HL-60/S4 treated with retinoic acid at 250 ng/mL for 4 days and 3 days (cell line): ENCODE data around the gene DHRS4L2.
"Not testable (repeated sequence)": the region's sequence is repeated elsewhere in the genome, so short reads cannot be mapped to it uniquely, and the experiment has no call there.

Experiments
- in situ Hi-C: fragments of 300-500 bp; cut with MboI; formaldehyde crosslinking; loops from 2 replicates; pipeline ENCODE4 v1.7.0; 2022; ENCODE audit warnings: low sequenced_read_pairs

The DHRS4L2 gene

GRCh38 chr14:23970283-23970659 is 18.5 kb upstream of the DHRS4L2 start:
- in situ Hi-C loops, result not testable (repeated sequence)

DNA sequence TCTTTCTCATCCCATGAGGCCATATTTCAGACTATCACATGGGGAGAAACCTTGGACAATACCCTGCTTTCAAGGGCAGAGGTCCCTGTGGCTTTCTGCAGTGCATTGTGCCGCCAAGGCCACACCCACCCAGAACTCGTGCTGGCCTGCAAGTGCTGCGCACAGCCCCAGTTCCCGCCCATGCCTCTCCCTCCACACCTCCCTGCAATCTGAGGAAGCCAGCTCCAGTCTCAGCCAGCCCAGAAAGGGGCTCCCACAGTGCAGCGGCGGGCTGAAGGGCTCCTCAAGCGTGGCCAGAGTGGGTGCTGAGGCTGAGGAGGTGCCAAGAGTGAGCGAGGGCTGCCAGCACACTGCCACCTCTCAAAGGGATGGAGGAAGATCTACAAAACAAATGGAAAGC is 15.6 kb upstream of the DHRS4L2 start:
- in situ Hi-C loops, result not testable (repeated sequence)

- in situ Hi-C loops, result not testable (repeated sequence)
Observed at GRCh38 chr14:23974041-23974440, 14.7 kb upstream of the DHRS4L2 start.

DNA sequence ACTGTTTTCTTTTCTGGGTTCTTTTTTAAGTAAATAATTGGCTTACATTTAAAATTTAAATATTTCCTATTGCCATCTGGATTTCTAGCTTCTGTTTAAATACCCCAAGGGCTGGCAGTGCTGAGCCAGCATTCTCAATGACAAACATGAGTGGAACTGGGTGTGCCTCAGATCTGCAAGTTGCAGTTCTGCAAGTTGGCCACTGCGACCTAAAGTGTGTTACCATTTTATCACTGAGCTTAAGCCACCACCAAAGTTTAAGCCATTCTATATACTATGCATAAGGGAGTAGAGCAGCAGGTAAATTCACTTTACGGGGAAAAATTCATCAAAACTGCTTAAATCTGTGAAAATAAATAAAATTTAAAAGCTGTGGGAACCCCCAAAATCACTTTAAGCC is 11.5 kb upstream of the DHRS4L2 start:
- in situ Hi-C loops, result not testable (repeated sequence)

GRCh38 chr14:23981951-23982813 is 6.5 kb upstream of the DHRS4L2 start:
- in situ Hi-C loops, result not testable (repeated sequence)

DNA sequence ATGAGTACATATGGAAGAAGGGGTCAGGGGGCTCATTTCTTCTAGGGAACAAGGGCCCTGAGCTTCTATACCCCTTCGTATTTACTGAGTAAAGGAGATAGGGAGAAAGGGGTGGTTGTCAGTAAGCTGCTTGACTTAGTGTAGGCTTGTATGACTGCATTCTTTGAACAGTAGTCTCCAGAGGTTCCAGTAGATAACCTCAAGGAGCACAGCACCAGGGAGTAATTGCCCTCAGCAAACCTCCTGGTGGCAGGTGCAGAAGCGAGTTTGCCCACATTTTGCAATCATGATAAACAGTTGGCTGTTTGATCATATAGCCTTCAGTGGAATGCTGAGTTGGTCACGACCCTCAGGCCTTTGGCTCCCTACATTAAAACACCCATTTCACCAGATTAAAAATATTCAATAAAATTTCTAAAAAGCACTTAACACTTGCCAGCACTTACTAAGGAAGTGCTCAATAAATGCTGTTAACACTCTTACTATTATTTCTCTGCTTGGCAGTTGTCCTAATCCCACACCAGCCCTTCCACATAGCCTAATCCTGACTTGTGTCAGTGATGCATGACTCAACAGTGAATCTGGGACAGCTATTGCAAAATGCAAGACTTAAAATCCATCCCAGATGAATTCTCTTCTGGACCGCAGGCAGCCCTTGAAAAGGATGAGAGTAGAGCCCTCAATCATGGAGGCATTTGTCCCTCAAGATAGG is 3.7 kb upstream of the DHRS4L2 start:
- in situ Hi-C loops, result no loop called here

DNA sequence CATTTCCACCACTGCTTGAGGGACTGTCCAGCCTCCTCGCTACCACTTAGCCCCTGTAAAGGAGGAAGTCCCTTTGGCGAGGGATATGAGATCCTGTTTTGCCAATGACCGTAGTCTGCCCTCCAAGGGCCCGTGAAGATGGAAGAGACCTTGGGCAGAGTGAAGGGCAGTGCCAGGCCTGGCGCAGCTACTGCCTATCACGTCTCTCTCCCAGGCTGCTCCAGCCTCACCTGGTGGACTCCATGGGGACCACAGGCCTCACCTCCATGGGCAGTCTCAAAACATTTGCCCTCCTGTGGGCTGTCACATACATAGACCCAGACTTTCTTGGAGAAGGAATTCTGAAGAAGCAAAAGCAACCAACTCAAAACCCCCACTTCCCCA is 514 bp upstream of the DHRS4L2 start:
- in situ Hi-C loops, result not testable (repeated sequence)

DNA sequence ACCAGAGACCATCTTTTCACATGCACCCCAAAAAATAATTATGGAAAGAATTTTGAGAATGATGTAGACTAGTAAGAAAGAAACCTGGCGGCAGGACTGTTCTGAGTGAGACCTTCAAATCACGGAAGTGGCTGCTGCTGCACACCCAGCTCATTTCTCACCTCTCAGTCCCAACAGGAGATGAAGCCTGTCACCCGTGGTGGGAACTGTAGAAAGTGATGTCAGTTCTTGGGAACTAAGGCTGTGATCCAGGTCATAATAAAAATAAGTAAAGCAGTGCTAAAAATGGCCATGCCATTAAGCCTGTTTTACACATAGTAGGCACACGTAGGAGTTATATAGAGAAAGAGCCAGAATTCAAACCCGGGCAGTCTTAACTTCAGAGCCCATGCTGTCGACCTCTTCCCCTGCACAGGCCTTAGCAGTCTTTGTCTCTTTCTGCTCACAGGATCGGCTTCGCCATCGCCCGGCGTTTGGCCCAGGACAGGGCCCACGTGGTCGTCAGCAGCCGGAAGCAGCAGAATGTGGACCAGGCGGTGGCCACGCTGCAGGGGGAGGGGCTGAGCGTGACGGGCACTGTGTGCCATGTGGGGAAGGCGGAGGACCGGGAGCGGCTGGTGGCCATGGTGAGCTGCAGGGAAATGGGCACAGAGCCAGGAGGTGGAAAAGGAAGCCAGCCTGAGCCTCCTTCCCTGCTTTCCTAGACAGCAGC is 1.2 kb downstream of the DHRS4L2 start:
- in situ Hi-C loops, result not testable (repeated sequence)

DNA sequence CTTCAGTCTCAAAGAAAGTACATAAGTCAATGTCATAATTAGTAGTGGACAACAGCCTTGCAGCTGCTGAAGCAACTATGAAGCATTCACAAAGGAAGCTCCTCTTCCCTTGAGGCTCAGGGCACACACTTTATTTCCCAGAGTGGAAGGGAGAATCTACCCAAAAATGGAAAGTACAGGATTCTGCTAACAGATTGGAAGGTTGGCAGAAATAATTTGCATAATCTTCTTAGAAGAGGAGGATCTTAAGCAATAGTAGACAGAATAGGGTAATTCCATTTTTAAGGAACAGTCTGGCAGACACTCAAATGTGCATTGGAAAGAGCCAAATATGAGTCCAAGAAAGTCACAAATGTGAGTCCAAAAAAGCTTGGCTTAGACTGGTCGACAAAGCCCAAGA is 2.2 kb downstream of the DHRS4L2 start:
- in situ Hi-C loops, result not testable (repeated sequence)

GRCh38 chr14:23993042-23993441 is 4.3 kb downstream of the DHRS4L2 start:
- in situ Hi-C loops, result not testable (repeated sequence)

DNA sequence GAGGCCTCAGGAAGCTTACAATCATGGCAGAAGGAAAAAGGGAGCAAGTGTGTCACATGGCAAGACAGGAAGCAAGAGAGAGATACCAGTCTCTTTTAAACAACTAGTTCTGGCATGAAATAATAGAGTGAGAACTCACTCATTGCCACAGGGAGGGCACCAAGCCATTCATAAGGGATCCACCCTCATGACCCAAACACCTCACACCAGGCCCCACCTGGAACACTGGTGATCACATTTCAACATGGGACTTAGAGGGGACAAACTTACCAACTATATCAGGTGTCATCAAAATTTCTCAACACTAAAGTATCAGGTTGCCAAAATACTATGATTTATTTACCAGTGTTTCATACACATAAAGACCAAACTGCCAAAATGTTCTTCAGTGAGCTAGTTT is 7.3 kb downstream of the DHRS4L2 start:
- in situ Hi-C loops, result not testable (repeated sequence)

GRCh38 chr14:23996825-23997224 is 8.1 kb downstream of the DHRS4L2 start:
- in situ Hi-C loops, result not testable (repeated sequence)

- in situ Hi-C loops, result not testable (repeated sequence)
Observed at GRCh38 chr14:23999640-24000039, 10.9 kb downstream of the DHRS4L2 start.

GRCh38 chr14:24001078-24001477 is 12.3 kb downstream of the DHRS4L2 start:
- in situ Hi-C loops, result not testable (repeated sequence)

DNA sequence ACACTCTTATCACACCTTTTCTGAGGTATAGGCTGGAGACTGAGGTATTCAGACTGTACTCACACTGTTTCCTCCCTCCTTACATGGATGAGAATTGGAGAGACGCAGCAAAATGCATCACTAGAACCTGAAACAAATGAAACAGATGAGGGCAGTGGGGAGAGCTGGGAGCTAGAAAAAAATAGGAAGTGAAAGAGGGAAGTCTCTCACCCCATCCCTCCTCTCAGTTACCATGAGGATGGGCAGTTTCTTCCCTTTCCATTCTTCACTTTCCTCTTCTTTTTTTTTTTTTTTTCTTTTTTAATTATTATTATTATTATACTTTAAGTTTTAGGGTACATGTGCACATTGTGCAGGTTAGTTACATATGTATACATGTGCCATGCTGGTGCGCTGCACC is 12.9 kb downstream of the DHRS4L2 start:
- in situ Hi-C loops, result not testable (repeated sequence)

DNA sequence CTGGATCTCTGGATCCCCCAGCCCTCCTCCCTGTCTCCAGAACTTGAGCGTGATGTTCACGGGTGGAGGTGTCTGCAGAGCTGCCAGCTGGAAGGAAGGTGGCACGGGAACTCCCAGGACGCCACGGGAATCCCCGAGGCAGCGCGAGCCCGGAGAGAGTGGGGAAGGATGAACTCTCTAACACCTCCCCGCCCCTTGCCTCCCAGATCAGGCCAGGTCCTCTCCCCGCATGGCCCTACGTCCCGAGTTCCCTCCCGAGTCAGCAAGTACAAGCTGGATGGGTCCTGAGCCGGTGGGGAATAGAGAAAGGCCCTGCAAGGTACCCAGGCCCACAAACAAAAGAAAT is 17.7 kb downstream of the DHRS4L2 start:
- in situ Hi-C loops, result not testable (repeated sequence)

DNA sequence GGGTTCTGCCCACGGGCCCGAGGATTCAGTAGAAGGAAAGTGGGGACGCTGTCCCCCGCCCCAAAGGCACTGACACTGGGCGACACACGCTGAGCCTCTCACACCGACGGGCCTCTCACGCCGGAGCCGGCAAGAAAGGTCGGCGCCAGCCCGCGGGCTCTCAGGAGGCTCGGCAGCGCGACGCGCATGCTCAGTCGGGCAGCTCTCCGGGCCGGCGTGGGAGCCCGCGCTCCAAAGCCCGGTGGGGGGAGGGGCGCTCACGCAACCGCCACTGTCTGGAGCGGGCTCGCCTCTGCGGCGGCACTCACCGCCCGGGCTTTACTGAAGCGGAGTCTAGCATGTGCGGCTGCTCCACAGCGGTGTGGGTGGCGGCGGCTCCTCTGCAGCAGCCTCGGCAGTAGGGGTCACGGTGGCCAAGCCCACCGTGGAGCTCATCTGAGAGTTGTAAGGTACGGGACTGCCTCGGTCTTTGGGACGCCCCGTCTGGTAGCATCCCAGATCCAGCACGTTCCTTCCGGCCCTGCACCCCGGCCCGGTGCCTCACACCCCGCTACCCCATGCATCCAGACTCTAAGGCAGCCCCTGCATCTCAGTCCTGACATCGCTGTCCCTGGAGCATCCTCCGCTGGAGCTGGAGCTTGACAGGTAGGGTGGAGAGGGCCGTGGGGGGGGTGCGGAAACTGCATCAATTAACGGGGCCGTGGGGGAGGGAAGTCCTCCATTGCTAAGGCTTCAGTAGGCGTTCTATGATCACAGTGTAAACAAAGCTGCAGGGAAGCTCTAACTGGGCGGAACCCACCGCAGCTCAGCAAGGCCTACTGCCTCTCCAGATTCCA is 18.3 kb downstream of the DHRS4L2 start:
- in situ Hi-C loops, result not testable (repeated sequence)

DNA sequence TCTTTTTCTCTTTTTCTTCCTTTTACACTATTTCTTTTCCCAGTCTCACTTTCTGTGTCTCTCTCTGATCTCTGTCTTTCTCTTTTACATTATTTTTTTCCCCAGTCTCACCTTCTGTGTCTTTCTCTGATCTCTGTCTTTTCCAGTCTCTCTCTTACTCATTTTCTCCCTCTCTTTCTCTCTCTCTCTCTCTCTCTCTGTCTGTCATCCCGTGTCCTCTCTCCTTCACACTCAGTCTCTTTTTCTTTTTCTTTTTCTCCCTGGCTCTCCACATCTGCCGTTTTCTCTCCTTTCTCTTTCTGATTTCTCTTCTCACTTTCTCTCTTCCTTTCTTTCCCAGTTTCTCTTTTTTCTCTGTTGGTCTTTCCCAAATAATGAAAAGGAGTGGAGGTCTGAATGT is 22.3 kb downstream of the DHRS4L2 start:
- in situ Hi-C loops, result no loop called here

- in situ Hi-C loops, result not testable (repeated sequence)
Observed at GRCh38 chr14:24012726-24013273, 24.1 kb downstream of the DHRS4L2 start.

DNA sequence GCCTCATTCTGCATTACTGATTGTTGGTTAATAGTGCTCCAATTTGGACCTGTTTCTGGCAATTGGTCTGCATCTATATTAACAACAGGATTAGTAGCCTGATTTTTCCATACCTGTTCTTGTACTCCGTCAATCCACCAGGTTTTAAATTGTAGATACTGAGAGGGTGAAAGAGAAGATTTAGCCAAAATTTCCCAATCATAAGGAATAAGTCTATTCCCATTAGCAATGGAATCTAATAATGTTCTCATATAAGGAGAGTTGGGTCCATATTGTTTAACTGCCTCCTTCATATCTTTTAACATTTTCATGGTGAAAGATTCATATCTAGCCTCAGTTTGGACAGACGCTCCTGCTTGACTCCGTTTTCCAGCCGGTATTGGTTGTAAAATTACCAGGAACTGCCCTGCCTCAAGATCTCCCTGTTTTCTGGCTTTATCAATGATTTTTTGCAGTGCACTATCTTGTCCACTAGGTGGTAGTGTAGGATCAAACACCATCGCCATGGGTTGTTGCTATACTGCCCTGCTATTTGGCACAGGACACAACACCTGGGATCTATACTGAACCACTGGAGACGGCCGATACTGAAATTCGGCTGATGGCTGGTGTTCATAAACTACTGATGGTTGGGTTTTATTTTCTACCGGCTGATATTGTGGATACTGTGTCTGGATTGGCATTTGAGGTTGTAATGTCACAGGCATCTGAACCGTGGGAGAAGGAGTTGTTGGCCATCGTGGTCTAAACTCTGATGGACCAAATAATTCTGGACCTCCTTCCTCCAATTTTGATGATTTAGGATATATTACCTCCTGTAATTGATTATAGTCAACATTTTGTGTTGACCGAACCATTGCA is 25.2 kb downstream of the DHRS4L2 start:
- in situ Hi-C loops, result no loop called here
